Endometrial microvascular endothelial cells (primary cell): Measurements from ENCODE around the gene CASQ2. TPM values are rescaled to one million over a fixed set of nuclear protein-coding genes. Genes with fewer than 3 reads are reported as not detected.

ENCODE experiments used
- in situ Hi-C: cut with HindIII; loops from 2 replicates; pipeline ENCODE4 v1.10.0; 2017; ENCODE audit warnings: low sequenced_read_pairs, low pct_unique_long_range_greater_than_20kb; ENCODE audit errors: inconsistent ontology term
- total RNA-seq: library from RNA; depleted of rRNA; stranded (reverse); fragments of >200 nt; gene quantifications from one replicate; pipeline ENCODE4 v1.2.3, GENCODE V29; 2015; ENCODE audit errors: inconsistent ontology term

CASQ2 gene
- total RNA-seq, 1 donor from 2014 or later, result not detected

DNA sequence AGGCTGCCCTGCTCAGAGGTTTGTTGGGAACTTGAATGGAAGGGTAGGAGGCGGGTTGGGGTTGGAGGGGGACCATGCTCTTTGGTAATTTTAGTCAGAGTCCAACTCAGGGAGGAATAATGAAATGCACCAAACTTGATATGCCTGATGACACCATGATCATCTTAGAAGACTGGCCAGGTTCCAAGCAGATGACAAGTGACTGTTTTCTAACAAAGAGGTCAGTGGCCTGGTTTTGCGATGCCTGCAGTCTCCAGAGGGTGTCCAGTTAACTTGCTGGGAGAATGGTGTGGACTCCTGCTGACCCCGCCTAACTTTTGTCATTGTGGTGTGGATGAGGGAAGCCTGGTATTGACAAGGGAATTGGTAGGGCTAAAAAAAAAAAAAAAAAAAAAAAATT, 114.4 kb downstream of the CASQ2 start:
- in situ Hi-C loops, result no loop called here

DNA sequence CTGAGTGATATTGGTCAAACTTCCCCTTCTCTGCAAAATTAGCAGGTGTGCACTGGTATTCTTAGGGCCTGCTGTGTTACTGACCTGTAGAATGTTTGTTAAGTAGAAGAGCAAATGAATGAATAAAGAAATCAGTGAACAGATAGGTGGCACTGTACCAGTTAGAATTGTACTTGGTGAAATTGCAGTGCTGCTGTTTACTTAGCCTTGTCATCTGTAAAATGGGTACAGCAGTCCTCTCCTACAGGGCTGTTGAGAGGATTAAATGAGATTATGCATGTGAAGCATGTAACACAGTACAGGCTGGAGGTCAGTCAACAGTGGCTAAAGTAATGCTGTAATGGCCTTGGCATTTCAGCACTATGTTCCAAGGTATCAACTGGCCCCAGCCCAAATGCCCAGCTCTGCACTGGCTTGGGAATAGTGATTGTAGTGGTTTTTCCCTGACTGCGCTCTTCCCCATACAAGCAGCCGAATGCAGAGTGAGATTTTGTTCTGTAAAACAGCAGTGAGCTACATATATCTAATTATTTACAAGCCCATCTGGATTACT, 116.2 kb downstream of the CASQ2 start:
- in situ Hi-C loops, result no loop called here

DNA sequence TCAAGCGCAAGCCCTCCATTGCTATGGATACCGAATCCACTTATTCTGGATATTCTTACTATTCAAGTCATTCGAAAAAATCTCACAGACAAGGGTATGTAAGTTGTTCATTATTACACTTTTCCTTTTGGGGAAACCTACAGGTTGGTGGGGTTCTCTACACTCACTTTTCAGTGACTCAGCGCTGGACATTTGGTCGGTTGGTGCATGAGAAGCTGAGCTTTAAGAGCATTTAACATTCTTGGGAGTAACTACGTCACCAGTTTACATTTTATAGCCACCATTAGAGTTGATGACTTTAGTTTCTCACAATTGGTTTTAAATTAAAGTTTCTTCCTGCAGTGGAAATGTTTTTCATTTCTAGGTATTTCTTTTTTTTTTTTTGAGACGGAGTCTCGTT, 117.1 kb downstream of the CASQ2 start:
- in situ Hi-C loops, result no loop called here

DNA sequence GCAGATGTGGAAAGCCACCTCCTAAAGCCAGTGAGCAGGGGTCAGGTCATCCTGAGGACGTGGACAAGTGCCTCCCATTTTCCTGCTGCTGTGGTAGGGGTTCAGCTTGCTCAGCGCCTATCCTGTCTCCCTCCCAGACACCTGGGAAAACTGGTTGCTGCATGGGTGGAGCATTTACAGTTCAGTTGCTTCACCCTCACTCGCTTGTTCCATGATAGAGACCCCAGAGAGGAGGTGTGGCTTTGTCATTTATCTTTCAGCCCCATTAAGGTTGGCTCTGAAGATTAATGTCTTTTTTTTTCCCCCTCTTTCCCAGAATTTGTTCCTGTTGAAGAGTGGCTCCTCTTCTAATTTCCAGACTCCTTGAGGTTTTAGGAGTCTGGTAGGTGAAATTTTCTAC, 117.6 kb downstream of the CASQ2 start:
- in situ Hi-C loops, result no loop called here

Other genes starting within 250 kb of the CASQ2 start
- 29.0 TPM for gene VANGL1, start 126.7 kb downstream of the CASQ2 start, total RNA-seq
- not detected for gene NHLH2, start 72.4 kb upstream of the CASQ2 start, total RNA-seq
- gene SLC22A15, start 207.8 kb upstream of the CASQ2 start, total RNA-seq, result not detected